HepG2 (cell line): ENCODE data around the gene CPO.

Source experiments
- HCFC1 ChIP-seq: fragments of 150-350 bp; IDR thresholded peaks from 2 replicates; pipeline ENCODE4 v1.6.1; 2014; ENCODE audit warnings: low read depth, low read length
- ISX ChIP-seq: sonication (generic); formaldehyde crosslinking; conservative IDR thresholded peaks from 2 replicates; pipeline ENCODE4 v1.5.0; 2020; ENCODE audit warnings: missing genetic modification reagents
- MAFK ChIP-seq, 2 experiments: IDR thresholded peaks in 1 of 2; conservative IDR thresholded peaks in 1 of 2; 2 replicates each; pipeline ENCODE4 v1.6.1; 2011; ENCODE audit warnings: improper control_type of control experiment in 2 of 2, low read length in 2 of 2
- MAZ ChIP-seq, 2 experiments: sonication (generic) in 1 of 2; formaldehyde crosslinking in 1 of 2; IDR thresholded peaks; 2 replicates each; pipeline versions ENCODE4 v1.5.0 to v1.6.1; 2012 to 2020; ENCODE audit warnings: low read depth in 2 of 2, mild to moderate bottlenecking in 2 of 2, borderline replicate concordance in 1 of 2, improper control_type of control experiment in 1 of 2, low read length in 1 of 2, missing genetic modification reagents in 1 of 2, moderate library complexity in 1 of 2
- MIXL1 ChIP-seq: IDR thresholded peaks from 2 replicates; pipeline ENCODE4 v1.6.1; 2016
- MYC ChIP-seq: sonication (generic); formaldehyde crosslinking; IDR thresholded peaks from 2 replicates; pipeline ENCODE4 v1.9.0; 2021; ENCODE audit warnings: missing genetic modification reagents, borderline replicate concordance
- PHF21A ChIP-seq: sonication (generic); formaldehyde crosslinking; IDR thresholded peaks from 2 replicates; pipeline ENCODE4 v1.5.0; 2020; ENCODE audit warnings: mild to moderate bottlenecking, missing genetic modification reagents
- SMARCC2 ChIP-seq: fragments of 450-650 bp; IDR thresholded peaks from 2 replicates; pipeline ENCODE4 v1.6.1; 2017; ENCODE audit warnings: antibody characterized with exemption, mild to moderate bottlenecking
- SRF ChIP-seq: IDR thresholded peaks from 2 replicates; pipeline ENCODE4 v1.6.1; 2011; ENCODE audit warnings: mild to moderate bottlenecking, low read depth, low read length, moderate library complexity
- ZNF263 ChIP-seq: sonication (generic); formaldehyde crosslinking; IDR thresholded peaks from 2 replicates; pipeline ENCODE4 v1.4.0; 2020; ENCODE audit warnings: missing genetic modification reagents
- TF ChIP-seq, protein P1 (sequence below): sonication (generic); formaldehyde crosslinking; IDR thresholded peaks from 2 replicates; pipeline ENCODE4 v1.4.0; 2020; ENCODE audit warnings: low read depth, mild to moderate bottlenecking, missing genetic modification reagents
- TF ChIP-seq, protein P2 (sequence below): sonication (generic); formaldehyde crosslinking; IDR thresholded peaks from 2 replicates; pipeline ENCODE4 v1.8.1; 2022; ENCODE audit warnings: mild to moderate bottlenecking, missing genetic modification reagents
- TF ChIP-seq, protein P3 (sequence below): sonication (generic); formaldehyde crosslinking; IDR thresholded peaks from 2 replicates; pipeline ENCODE4 v1.5.0; 2020; ENCODE audit warnings: mild to moderate bottlenecking, missing genetic modification reagents, moderate library complexity

DNA sequence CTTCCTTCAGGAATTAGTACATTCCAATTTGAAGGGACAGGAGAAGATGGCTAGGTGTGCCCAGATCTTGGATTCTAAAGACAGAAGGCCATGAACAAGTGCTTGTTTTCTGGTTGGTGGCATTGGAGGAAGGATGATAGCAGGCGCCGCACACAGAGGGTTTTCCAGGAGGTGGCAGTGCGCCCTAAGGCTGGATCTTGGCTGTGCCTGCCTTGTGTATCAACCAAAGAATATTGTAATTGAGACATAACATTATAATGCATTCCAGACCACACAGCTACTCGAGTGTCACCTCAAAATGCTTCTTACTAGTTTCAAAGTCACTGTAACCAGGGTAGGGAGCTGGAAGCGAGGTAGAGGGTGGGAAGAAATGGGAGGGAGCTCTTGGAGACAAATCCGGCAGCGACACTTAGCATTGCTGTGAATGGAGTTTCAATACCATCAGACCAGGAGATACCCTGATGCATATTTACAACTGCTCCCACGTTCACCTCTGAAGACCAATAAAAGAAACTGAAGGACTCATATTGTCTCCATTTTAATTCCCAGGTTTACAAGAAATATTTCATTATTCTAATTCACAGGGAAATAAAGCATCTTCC, 42.5 kb downstream of the CPO start:
- TF ChIP-seq HCFC1 (no peak), MYC (CRISPR knock-in tag) (no peak), SRF (no peak), MAZ (IDR thresholded peaks at IDR 0.05; ENCODE audit: borderline replicate concordance, low read depth, low read length) (no peak), MAZ (CRISPR knock-in tag; IDR thresholded peaks at IDR 0.05; ENCODE audit: low read depth) (no peak), MIXL1 (no peak), ISX (CRISPR knock-in tag) (no peak), ZNF263 (CRISPR knock-in tag) (no peak), SMARCC2 (no peak), MAFK (conservative IDR thresholded peaks at IDR 0.05 in 1 of 2, IDR thresholded peaks at IDR 0.05 in 1 of 2; ENCODE audit: low read length in 2 of 2) (no peak), PHF21A (CRISPR knock-in tag) (no peak)
- TF ChIP-seq, protein P1, sequence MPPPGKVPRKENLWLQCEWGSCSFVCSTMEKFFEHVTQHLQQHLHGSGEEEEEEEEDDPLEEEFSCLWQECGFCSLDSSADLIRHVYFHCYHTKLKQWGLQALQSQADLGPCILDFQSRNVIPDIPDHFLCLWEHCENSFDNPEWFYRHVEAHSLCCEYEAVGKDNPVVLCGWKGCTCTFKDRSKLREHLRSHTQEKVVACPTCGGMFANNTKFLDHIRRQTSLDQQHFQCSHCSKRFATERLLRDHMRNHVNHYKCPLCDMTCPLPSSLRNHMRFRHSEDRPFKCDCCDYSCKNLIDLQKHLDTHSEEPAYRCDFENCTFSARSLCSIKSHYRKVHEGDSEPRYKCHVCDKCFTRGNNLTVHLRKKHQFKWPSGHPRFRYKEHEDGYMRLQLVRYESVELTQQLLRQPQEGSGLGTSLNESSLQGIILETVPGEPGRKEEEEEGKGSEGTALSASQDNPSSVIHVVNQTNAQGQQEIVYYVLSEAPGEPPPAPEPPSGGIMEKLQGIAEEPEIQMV (CRISPR knock-in tag), result no peak
- TF ChIP-seq, protein P2, sequence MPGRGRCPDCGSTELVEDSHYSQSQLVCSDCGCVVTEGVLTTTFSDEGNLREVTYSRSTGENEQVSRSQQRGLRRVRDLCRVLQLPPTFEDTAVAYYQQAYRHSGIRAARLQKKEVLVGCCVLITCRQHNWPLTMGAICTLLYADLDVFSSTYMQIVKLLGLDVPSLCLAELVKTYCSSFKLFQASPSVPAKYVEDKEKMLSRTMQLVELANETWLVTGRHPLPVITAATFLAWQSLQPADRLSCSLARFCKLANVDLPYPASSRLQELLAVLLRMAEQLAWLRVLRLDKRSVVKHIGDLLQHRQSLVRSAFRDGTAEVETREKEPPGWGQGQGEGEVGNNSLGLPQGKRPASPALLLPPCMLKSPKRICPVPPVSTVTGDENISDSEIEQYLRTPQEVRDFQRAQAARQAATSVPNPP (CRISPR knock-in tag), result no peak
- TF ChIP-seq, protein P3, sequence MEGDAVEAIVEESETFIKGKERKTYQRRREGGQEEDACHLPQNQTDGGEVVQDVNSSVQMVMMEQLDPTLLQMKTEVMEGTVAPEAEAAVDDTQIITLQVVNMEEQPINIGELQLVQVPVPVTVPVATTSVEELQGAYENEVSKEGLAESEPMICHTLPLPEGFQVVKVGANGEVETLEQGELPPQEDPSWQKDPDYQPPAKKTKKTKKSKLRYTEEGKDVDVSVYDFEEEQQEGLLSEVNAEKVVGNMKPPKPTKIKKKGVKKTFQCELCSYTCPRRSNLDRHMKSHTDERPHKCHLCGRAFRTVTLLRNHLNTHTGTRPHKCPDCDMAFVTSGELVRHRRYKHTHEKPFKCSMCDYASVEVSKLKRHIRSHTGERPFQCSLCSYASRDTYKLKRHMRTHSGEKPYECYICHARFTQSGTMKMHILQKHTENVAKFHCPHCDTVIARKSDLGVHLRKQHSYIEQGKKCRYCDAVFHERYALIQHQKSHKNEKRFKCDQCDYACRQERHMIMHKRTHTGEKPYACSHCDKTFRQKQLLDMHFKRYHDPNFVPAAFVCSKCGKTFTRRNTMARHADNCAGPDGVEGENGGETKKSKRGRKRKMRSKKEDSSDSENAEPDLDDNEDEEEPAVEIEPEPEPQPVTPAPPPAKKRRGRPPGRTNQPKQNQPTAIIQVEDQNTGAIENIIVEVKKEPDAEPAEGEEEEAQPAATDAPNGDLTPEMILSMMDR (CRISPR knock-in tag), result peak; percentile 67
